Bronchial epithelial cell (primary cell): ENCODE data around the gene ADGRL3. TPM values are rescaled to one million over a fixed set of nuclear protein-coding genes. Genes with fewer than 3 reads are reported as not detected.
A peak's percentile ranks its signal among the peaks of the same experiment; 100 is the strongest.

ENCODE experiments used
- DNase-seq: peaks from one replicate; pipeline ENCODE4 v3.0.0-alpha.2; 2010; ENCODE audit warnings: low read depth
- FAIRE-seq: peaks from 2 replicates; lab custom pipeline; 2011; peaks lifted over from hg19 to GRCh38; lab: Jason Lieb, UNC
- H3K27me3 ChIP-seq: 2 replicates; pipeline ENCODE4 v1.5.1; 2011; ENCODE audit warnings: low read length; ENCODE audit not compliant: control insufficient read depth, insufficient read depth
- H3K36me3 ChIP-seq: 2 replicates; pipeline ENCODE4 v1.5.1; 2011; ENCODE audit warnings: low read length; ENCODE audit not compliant: control insufficient read depth, insufficient read depth
- H3K4me3 ChIP-seq: 2 replicates; pipeline ENCODE4 v1.5.1; 2011; ENCODE audit warnings: mild to moderate bottlenecking, low read depth, low read length, control low read depth
- CTCF ChIP-seq: IDR thresholded peaks from 2 replicates; pipeline ENCODE4 v1.5.1; 2011; ENCODE audit warnings: mild to moderate bottlenecking, moderate library complexity, low read length, control low read depth, inconsistent platforms; ENCODE audit not compliant: insufficient read depth, severe bottlenecking
- total RNA-seq: library from RNA; depleted of rRNA; stranded (reverse); fragments of >200 nt; gene quantifications from 2 replicates; pipeline ENCODE4 v1.2.1, GENCODE V29; 2014

Gene ADGRL3
- total RNA-seq, 1 donor from 2014 or later: under 0.01 TPM

GRCh38 chr4:61532336-61533000 is 332.3 kb downstream of the ADGRL3 start:
- no peak for FAIRE-seq
- no peaks in the 10 kb centered on the region for H3K36me3 ChIP-seq
- H3K4me3 ChIP-seq: no peak overlapping the region
- peak; percentile 82 for DNase-seq
- no peak for TF ChIP-seq CTCF
- no peaks in the 10 kb centered on the region for H3K27me3 ChIP-seq

- Histone ChIP-seq H3K4me3 (no peak overlapping the region), H3K36me3 (no peaks in the 10 kb centered on the region), H3K27me3 (no peaks in the 10 kb centered on the region)
- peak; percentile 92 for DNase-seq
- no peak for FAIRE-seq
- TF ChIP-seq CTCF: no peak
Measured at GRCh38 chr4:61533140-61533539, 333.0 kb downstream of the ADGRL3 start.

GRCh38 chr4:61540944-61541343 is 340.8 kb downstream of the ADGRL3 start:
- Histone ChIP-seq H3K4me3 (no peak overlapping the region), H3K36me3 (no peaks in the 10 kb centered on the region), H3K27me3 (no peaks in the 10 kb centered on the region)
- no peak for FAIRE-seq
- no peak for DNase-seq
- no peak for TF ChIP-seq CTCF

- Histone ChIP-seq H3K36me3 (no peaks in the 10 kb centered on the region), H3K4me3 (no peak overlapping the region), H3K27me3 (no peaks in the 10 kb centered on the region)
- no peak for TF ChIP-seq CTCF
- FAIRE-seq (no peak), DNase-seq (no peak)
Measured at GRCh38 chr4:61541459-61541858, 341.3 kb downstream of the ADGRL3 start.

GRCh38 chr4:61543976-61544375 is 343.9 kb downstream of the ADGRL3 start:
- no peaks in the 10 kb centered on the region for H3K27me3 ChIP-seq
- TF ChIP-seq CTCF: no peak
- no peaks in the 10 kb centered on the region for H3K36me3 ChIP-seq
- H3K4me3 ChIP-seq: no peak overlapping the region
- FAIRE-seq (no peak), DNase-seq (peak; percentile 92)

- H3K4me3 ChIP-seq: no peak overlapping the region
- FAIRE-seq (no peak), DNase-seq (peak; percentile 69)
- no peaks in the 10 kb centered on the region for H3K27me3 ChIP-seq
- no peak for TF ChIP-seq CTCF
- no peaks in the 10 kb centered on the region for H3K36me3 ChIP-seq
Measured at GRCh38 chr4:61545902-61546480, 345.9 kb downstream of the ADGRL3 start.
